BE2C (cell line): ENCODE measurements around the gene NOTCH1.

ENCODE experiments used
- DNase-seq: peaks from one replicate; pipeline ENCODE4 v3.0.0-alpha.2; 2020
- H3K27me3 ChIP-seq: fragments of 250-450 bp; sonication (Bioruptor Pico); 2 replicates; pipeline ENCODE4 v1.5.1; 2020; ENCODE audit warnings: mild to moderate bottlenecking
- H3K36me3 ChIP-seq: fragments of 250-450 bp; sonication (Bioruptor Pico); 2 replicates; pipeline ENCODE4 v1.5.1; 2020; ENCODE audit warnings: mild to moderate bottlenecking
- H3K4me1 ChIP-seq: fragments of 250-450 bp; sonication (Bioruptor Pico); 2 replicates; pipeline ENCODE4 v1.5.1; 2020
- H3K4me3 ChIP-seq: 2 replicates; pipeline ENCODE4 v1.5.1; 2011; ENCODE audit warnings: low read depth, low read length
- H3K9me3 ChIP-seq: fragments of 250-450 bp; sonication (Bioruptor Pico); 2 replicates; pipeline ENCODE4 v1.5.1; 2020
- CTCF ChIP-seq: IDR thresholded peaks from 2 replicates; pipeline ENCODE4 v1.5.1; 2012; ENCODE audit warnings: mild to moderate bottlenecking, low read depth, low read length

Gene NOTCH1

GRCh38 chr9:136554870-136555269 is 9.0 kb upstream of the NOTCH1 start:
- DNase-seq, result no peak

GRCh38 chr9:136553581-136553980 is 7.7 kb upstream of the NOTCH1 start:
- Histone ChIP-seq H3K27me3 (no peaks in the 10 kb centered on the region), H3K4me1 (no peaks in the 10 kb centered on the region), H3K4me3 (no peak overlapping the region), H3K9me3 (no peaks in the 10 kb centered on the region), H3K36me3 (no peaks in the 10 kb centered on the region)
- TF ChIP-seq CTCF, result no peak
- no peak for DNase-seq

More at GRCh38 chr9:136554870-136555269, 9.0 kb upstream of the NOTCH1 start:
- Histone ChIP-seq H3K36me3 (no peaks in the 10 kb centered on the region), H3K4me1 (no peaks in the 10 kb centered on the region), H3K4me3 (no peak overlapping the region), H3K27me3 (no peaks in the 10 kb centered on the region), H3K9me3 (no peaks in the 10 kb centered on the region)
- TF ChIP-seq CTCF, result no peak

- Histone ChIP-seq H3K36me3 (no peaks in the 10 kb centered on the region), H3K9me3 (no peaks in the 10 kb centered on the region), H3K4me1 (no peaks in the 10 kb centered on the region), H3K27me3 (peaks cover under 1% of the 10 kb centered on the region; the same call in 1 of the 2 replicates), H3K4me3 (no peak overlapping the region)
- TF ChIP-seq CTCF, result no peak
- DNase-seq, result no peak
Measured at GRCh38 chr9:136552117-136552703, 6.4 kb upstream of the NOTCH1 start.

- peaks cover 7% of the 10 kb centered on the region for H3K27me3 ChIP-seq
- H3K4me3 ChIP-seq, result no peak overlapping the region
- no peaks in the 10 kb centered on the region for H3K36me3 ChIP-seq
- TF ChIP-seq CTCF, result no peak
- no peaks in the 10 kb centered on the region for H3K9me3 ChIP-seq
- H3K4me1 ChIP-seq, result no peaks in the 10 kb centered on the region
- DNase-seq, result no peak
Measured at GRCh38 chr9:136551401-136552116, 5.7 kb upstream of the NOTCH1 start.

- Histone ChIP-seq H3K36me3 (no peaks in the 10 kb centered on the region), H3K4me3 (no peak overlapping the region), H3K4me1 (no peaks in the 10 kb centered on the region), H3K9me3 (no peaks in the 10 kb centered on the region), H3K27me3 (peaks cover 14% of the 10 kb centered on the region)
- no peak for TF ChIP-seq CTCF
- DNase-seq, result no peak
Measured at GRCh38 chr9:136550439-136551289, 4.8 kb upstream of the NOTCH1 start.
